Daoy (cell line): ENCODE data around the gene EHD1. TPM values are rescaled to one million over a fixed set of nuclear protein-coding genes. Genes with fewer than 3 reads are reported as not detected.
A peak's percentile ranks its signal among the peaks of the same experiment; 100 is the strongest.

ENCODE experiments used
- DNase-seq: peaks from one replicate; pipeline ENCODE4 v3.0.0-alpha.2; 2015; ENCODE audit warnings: low read depth
- total RNA-seq: library from RNA; depleted of rRNA; stranded (reverse); fragments of >200 nt; shearing (Covaris generic); gene quantifications from 2 replicates; pipeline ENCODE4 v1.2.3, GENCODE V29; 2014

EHD1 gene
- total RNA-seq, 1 experiment from 2014 or later: 35.6 TPM

GRCh38 chr11:64874308-64875240 lies 3.8 kb downstream of the EHD1 start:
- no peak for DNase-seq

- DNase-seq: no peak
Observed at GRCh38 chr11:64872790-64873488, 5.5 kb downstream of the EHD1 start.

- no peak for DNase-seq
Observed at GRCh38 chr11:64871492-64871891, 6.9 kb downstream of the EHD1 start.

GRCh38 chr11:64870893-64871466 lies 7.4 kb downstream of the EHD1 start:
- DNase-seq: no peak

GRCh38 chr11:64870176-64870892 lies 8.1 kb downstream of the EHD1 start:
- DNase-seq: peak; percentile 48

GRCh38 chr11:64869571-64870175 lies 8.7 kb downstream of the EHD1 start:
- peak; percentile 39 for DNase-seq

GRCh38 chr11:64868904-64869570 lies 9.4 kb downstream of the EHD1 start:
- peak; percentile 93 for DNase-seq

- no peak for DNase-seq
Observed at GRCh38 chr11:64867748-64868462, 10.5 kb downstream of the EHD1 start.

GRCh38 chr11:64866173-64866491 lies 12.3 kb downstream of the EHD1 start:
- DNase-seq: no peak

- no peak for DNase-seq
Observed at GRCh38 chr11:64865286-64866172, 12.9 kb downstream of the EHD1 start.

GRCh38 chr11:64864473-64865285 lies 13.7 kb downstream of the EHD1 start:
- peak; percentile 88 for DNase-seq

GRCh38 chr11:64864135-64864472 lies 14.3 kb downstream of the EHD1 start:
- DNase-seq: no peak

- no peak for DNase-seq
Observed at GRCh38 chr11:64863391-64864060, 14.9 kb downstream of the EHD1 start.

GRCh38 chr11:64862987-64863390 lies 15.4 kb downstream of the EHD1 start:
- DNase-seq: no peak

GRCh38 chr11:64861227-64861975 lies 17.0 kb downstream of the EHD1 start:
- DNase-seq: no peak

- DNase-seq: no peak
Observed at GRCh38 chr11:64859542-64860414, 18.6 kb downstream of the EHD1 start.
